SK-N-SH treated with all-trans-retinoic acid at 6 μM for 48 hours (cell line): ENCODE measurements around the gene DAD1.

Experiments
- SNAI2 ChIP-seq: fragments of 250-450 bp; sonication (Bioruptor Pico); IDR thresholded peaks from 2 replicates; pipeline ENCODE4 v1.5.0; 2020; ENCODE audit warnings: mild to moderate bottlenecking, moderate library complexity
- ZFP30 ChIP-seq: fragments of 450-650 bp; formaldehyde crosslinking; IDR thresholded peaks from 2 replicates; pipeline ENCODE4 v1.5.0; 2022; ENCODE audit warnings: mild to moderate bottlenecking, moderate library complexity
- TF ChIP-seq, protein P1 (sequence below): fragments of 250-450 bp; sonication (Bioruptor Pico); IDR thresholded peaks from 2 replicates; pipeline ENCODE4 v1.5.0; 2020; ENCODE audit warnings: mild to moderate bottlenecking, moderate library complexity
- TF ChIP-seq, protein P2 (sequence below): fragments of 250-450 bp; sonication (Bioruptor Pico); IDR thresholded peaks from 2 replicates; pipeline ENCODE4 v1.8.0; 2020; ENCODE audit warnings: mild to moderate bottlenecking, moderate library complexity, borderline replicate concordance

DNA sequence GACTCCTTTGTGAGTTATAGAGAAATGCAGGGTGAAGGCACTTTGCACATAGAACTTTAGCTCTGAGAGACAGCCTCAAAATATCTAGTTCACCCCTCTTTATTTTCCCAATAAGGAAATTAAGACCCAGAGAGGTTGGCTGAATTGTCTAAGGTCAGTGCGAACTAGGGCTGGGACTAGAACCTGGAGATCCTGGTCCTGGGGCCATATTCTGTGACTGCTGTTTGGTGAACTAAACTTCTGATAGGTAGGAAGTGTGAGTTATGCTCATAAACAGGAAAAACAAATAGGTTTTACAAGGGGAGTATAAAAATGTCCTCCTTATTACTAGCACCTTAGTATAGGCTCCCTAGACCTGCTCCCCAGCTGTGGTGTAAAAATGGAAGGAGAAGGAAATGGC, 53.9 kb downstream of the DAD1 start:
- TF ChIP-seq, protein P1, sequence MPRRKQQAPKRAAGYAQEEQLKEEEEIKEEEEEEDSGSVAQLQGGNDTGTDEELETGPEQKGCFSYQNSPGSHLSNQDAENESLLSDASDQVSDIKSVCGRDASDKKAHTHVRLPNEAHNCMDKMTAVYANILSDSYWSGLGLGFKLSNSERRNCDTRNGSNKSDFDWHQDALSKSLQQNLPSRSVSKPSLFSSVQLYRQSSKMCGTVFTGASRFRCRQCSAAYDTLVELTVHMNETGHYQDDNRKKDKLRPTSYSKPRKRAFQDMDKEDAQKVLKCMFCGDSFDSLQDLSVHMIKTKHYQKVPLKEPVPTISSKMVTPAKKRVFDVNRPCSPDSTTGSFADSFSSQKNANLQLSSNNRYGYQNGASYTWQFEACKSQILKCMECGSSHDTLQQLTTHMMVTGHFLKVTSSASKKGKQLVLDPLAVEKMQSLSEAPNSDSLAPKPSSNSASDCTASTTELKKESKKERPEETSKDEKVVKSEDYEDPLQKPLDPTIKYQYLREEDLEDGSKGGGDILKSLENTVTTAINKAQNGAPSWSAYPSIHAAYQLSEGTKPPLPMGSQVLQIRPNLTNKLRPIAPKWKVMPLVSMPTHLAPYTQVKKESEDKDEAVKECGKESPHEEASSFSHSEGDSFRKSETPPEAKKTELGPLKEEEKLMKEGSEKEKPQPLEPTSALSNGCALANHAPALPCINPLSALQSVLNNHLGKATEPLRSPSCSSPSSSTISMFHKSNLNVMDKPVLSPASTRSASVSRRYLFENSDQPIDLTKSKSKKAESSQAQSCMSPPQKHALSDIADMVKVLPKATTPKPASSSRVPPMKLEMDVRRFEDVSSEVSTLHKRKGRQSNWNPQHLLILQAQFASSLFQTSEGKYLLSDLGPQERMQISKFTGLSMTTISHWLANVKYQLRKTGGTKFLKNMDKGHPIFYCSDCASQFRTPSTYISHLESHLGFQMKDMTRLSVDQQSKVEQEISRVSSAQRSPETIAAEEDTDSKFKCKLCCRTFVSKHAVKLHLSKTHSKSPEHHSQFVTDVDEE (CRISPR knock-in tag), result no peak
- no peak for TF ChIP-seq ZFP30 (CRISPR knock-in tag)
- no peak for TF ChIP-seq SNAI2 (CRISPR knock-in tag)
- TF ChIP-seq, protein P2, sequence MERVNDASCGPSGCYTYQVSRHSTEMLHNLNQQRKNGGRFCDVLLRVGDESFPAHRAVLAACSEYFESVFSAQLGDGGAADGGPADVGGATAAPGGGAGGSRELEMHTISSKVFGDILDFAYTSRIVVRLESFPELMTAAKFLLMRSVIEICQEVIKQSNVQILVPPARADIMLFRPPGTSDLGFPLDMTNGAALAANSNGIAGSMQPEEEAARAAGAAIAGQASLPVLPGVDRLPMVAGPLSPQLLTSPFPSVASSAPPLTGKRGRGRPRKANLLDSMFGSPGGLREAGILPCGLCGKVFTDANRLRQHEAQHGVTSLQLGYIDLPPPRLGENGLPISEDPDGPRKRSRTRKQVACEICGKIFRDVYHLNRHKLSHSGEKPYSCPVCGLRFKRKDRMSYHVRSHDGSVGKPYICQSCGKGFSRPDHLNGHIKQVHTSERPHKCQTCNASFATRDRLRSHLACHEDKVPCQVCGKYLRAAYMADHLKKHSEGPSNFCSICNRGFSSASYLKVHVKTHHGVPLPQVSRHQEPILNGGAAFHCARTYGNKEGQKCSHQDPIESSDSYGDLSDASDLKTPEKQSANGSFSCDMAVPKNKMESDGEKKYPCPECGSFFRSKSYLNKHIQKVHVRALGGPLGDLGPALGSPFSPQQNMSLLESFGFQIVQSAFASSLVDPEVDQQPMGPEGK (CRISPR knock-in tag), result no peak
